Measurements from ENCODE around the gene C12orf57.
"Not testable (repeated sequence)": the region's sequence is repeated elsewhere in the genome, so short reads cannot be mapped to it uniquely, and the experiment has no call there.

Gene C12orf57
- total RNA-seq = 89.7 to 99.9 reads per million in 2 donors

DNA sequence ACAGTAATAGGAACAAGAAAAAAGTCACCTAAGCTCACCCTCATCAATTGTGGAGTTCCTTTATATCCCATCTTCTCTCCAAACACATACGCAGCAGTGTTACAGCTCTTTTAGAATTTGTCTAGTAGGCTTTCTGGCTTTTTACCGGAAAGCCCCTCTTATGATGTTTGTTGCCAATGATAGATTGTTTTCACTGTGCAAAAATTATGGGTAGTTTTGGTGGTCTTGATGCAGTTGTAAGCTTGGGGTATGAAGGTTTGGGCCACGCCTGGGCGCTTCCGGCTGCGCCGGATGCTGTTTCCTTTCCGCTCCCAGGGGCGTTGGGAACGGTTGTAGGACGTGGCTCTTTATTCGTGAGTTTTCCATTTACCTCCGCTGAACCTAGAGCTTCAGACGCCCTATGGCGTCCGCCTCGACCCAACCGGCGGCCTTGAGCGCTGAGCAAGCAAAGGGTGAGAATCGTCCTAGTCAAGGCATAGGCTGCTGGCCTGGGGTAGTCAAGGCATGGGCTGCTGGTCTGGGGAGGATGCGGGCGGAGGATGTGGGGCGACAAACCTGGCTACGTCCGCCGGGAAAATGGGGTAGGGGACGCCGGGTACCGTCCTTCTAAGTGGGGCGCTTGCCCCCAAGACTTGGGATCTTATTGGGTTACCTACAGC, at the start of gene C12orf57, which contains the start of gene RNU7-1:
Gene C12orf57, plus strand, starts transcription at position 301 of the 659 bp plus-strand sequence. Its CDS starts 100 bp downstream, at position 401.
Gene RNU7-1, plus strand, starts transcription at position 95 of the 659 bp plus-strand sequence.
- DNase-seq = peak; percentile 55

GRCh38 chr12:6894321-6894720, 49.5 kb upstream of the C12orf57 start:
- no peak for DNase-seq

GRCh38 chr12:6896846-6897435, 46.9 kb upstream of the C12orf57 start:
- DNase-seq = no peak

GRCh38 chr12:6899427-6899826, 44.4 kb upstream of the C12orf57 start:
- no peak for DNase-seq

- no peak for DNase-seq
Observed at GRCh38 chr12:6899837-6900519, 43.8 kb upstream of the C12orf57 start.

- DNase-seq = no peak
Observed at GRCh38 chr12:6902448-6902847, 41.4 kb upstream of the C12orf57 start.

DNA sequence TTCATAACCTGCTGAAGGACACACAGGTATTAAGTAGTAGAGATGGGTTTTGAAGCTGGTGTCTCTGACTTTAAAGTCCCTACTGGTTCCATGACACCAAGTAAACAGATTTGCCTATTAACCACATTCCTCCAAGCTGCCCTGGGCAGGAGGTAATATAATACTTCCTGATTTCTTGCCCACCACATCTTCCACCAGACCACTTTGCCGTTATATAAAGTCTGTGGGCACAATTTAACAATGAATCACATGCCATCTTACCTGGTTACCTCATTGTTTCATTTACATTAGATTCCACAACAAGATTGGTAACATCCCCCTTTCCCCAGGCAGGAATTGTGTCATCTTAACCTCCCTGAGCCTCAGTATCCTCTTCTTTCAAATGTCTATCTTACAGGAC, 40.1 kb upstream of the C12orf57 start:
- no peak for DNase-seq

- DNase-seq = peak; percentile 96
Observed at GRCh38 chr12:6904280-6905276, 39.2 kb upstream of the C12orf57 start, which contains the start of gene LRRC23. Gene LRRC23, plus strand, starts transcription at chr12:6904822. Its CDS starts 812 bp downstream, at chr12:6905634.

GRCh38 chr12:6905414-6906040, 38.3 kb upstream of the C12orf57 start:
- DNase-seq = no peak

DNA sequence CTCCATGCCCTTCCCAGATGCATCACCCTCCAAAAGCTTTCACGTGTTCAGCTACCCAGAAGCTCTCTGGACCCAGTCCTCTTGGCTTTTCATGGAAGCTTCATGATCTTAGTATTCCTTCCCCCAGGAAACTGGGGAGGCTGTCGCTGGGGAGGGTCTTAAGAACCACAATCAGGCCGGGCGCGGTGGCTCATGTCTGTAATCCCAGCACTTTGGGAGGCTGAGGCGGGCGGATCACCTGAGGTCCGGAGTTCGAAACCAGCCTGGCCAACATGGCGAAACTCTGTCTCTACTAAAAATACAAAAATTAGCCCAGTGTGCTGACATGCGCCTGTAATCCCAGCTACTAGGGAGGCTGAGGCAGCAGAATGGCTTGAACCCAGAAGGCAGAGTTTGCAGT, 35.7 kb upstream of the C12orf57 start:
- not testable (repeated sequence) for DNase-seq

GRCh38 chr12:6909421-6910145, 34.2 kb upstream of the C12orf57 start:
- no peak for DNase-seq

GRCh38 chr12:6912164-6912935, 31.5 kb upstream of the C12orf57 start:
- no peak for DNase-seq

DNA sequence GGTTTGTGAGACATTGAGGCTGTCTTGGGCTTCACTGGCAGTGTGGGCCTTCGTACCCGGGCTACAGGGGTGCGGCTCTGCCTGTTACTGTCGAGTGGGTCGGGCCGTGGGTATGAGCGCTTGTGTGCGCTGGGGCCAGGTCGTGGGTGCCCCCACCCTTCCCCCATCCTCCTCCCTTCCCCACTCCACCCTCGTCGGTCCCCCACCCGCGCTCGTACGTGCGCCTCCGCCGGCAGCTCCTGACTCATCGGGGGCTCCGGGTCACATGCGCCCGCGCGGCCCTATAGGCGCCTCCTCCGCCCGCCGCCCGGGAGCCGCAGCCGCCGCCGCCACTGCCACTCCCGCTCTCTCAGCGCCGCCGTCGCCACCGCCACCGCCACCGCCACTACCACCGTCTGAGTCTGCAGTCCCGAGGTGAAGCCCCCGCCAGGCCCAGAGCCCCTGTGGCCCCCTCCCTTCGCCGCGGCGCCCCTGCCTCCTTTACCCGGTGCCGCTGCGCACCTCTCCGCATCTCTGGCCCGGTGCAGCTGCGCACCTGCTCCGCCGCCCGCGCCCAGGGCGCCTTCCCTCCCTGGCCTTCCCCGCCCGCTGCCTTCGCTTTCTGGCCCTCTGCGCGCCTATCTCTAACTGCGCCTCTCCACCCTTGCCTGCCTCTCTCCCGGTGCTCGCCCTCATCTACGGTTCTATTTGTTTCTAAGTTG, 29.4 kb upstream of the C12orf57 start, which contains the start of gene ENO2:
Gene ENO2, plus strand, starts transcription at position 335 of the 701 bp plus-strand sequence. CDS start 1,253 bp downstream, outside the sequence.
- DNase-seq = peak; percentile 84

- no peak for DNase-seq
Observed at GRCh38 chr12:6914947-6915788, 28.7 kb upstream of the C12orf57 start.

- DNase-seq = no peak
Observed at GRCh38 chr12:6915789-6916285, 28.0 kb upstream of the C12orf57 start.

DNA sequence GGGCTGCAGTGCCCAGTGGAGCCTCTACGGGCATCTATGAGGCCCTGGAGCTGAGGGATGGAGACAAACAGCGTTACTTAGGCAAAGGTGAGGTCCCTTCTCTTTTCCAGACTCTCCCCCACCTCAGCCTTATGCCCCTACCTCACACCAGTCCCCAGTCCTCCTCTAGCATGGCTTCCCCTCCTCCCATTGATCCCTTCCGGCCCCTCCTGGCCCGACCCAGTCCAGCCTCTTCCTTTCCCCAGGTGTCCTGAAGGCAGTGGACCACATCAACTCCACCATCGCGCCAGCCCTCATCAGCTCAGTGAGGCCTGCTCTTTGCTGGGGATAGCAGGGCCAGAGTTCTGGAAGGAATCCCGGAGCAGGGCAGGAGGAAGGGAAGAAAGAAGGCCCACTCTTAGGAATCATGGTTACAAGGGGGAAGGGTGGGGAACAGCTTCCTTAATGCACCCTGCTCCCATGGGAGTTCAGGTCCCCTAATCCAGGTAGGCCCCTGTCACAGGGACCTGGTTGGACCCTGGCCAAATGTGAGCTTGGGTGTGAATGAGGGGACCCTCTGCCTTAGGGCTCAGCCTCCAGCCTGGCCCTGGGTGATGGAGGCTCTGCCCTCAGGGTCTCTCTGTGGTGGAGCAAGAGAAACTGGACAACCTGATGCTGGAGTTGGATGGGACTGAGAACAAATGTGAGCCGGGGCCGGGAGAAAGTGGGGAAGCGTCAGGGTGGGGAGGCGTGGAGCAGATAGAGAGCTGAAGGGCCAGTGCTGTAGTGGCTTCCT, 27.2 kb upstream of the C12orf57 start:
- DNase-seq = no peak

DNA sequence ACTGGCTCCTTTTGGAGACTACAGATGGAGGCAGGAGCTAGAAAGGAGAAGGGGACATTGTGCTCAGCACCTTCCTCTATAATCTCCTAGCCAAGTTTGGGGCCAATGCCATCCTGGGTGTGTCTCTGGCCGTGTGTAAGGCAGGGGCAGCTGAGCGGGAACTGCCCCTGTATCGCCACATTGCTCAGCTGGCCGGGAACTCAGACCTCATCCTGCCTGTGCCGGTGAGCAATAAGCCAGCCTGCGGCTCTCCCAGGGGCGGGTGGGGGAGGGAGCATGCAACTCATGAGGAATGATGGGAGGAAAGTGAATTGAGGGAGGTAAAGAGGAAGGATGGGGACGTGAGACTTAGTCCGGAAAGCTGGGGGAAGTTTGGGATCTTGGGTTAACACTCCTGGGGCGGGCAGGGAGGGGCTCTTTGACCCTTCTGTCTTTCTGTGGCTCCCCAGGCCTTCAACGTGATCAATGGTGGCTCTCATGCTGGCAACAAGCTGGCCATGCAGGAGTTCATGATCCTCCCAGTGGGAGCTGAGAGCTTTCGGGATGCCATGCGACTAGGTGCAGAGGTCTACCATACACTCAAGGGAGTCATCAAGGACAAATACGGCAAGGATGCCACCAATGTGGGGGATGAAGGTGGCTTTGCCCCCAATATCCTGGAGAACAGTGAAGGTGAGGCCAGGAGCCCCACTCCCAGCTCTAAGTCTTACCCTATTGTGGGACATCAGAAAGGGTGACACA, 26.2 kb upstream of the C12orf57 start:
- no peak for DNase-seq
